Activated CD8-positive, alpha-beta memory T cell treated with anti-CD3 and anti-CD28 coated beads, Interleukin-2, amount 50 U/mL, for 4 hours (primary cell): Measurements from ENCODE around the gene SLC24A3.
A peak's percentile ranks its signal among the peaks of the same experiment; 100 is the strongest.
"Not testable (repeated sequence)": the region's sequence is repeated elsewhere in the genome, so short reads cannot be mapped to it uniquely, and the experiment has no call there.

Source experiments
- DNase-seq: peaks from one replicate; pipeline ENCODE4 v3.0.0-alpha.2; 2020

SLC24A3 gene

GRCh38 chr20:19653327-19653726, 440.9 kb downstream of the SLC24A3 start:
- no peak for DNase-seq

GRCh38 chr20:19654921-19655320, 442.5 kb downstream of the SLC24A3 start:
- DNase-seq: no peak

GRCh38 chr20:19658137-19658536, 445.7 kb downstream of the SLC24A3 start:
- DNase-seq: no peak

- no peak for DNase-seq
Measured at GRCh38 chr20:19659448-19659847, 447.0 kb downstream of the SLC24A3 start.

- DNase-seq: no peak
Measured at GRCh38 chr20:19660808-19661378, 448.5 kb downstream of the SLC24A3 start.

- peak; percentile 38 for DNase-seq
Measured at GRCh38 chr20:19661717-19662636, 449.5 kb downstream of the SLC24A3 start.

- no peak for DNase-seq
Measured at GRCh38 chr20:19662637-19662995, 450.2 kb downstream of the SLC24A3 start.

- no peak for DNase-seq
Measured at GRCh38 chr20:19668418-19668817, 456.0 kb downstream of the SLC24A3 start.

GRCh38 chr20:19670829-19671228, 458.4 kb downstream of the SLC24A3 start:
- DNase-seq: no peak

- no peak for DNase-seq
Measured at GRCh38 chr20:19671374-19671773, 458.9 kb downstream of the SLC24A3 start.

- DNase-seq: no peak
Measured at GRCh38 chr20:19672498-19672897, 460.1 kb downstream of the SLC24A3 start.

GRCh38 chr20:19673575-19673974, 461.1 kb downstream of the SLC24A3 start:
- DNase-seq: no peak

- no peak for DNase-seq
Measured at GRCh38 chr20:19676202-19676601, 463.8 kb downstream of the SLC24A3 start.

GRCh38 chr20:19677336-19677735, 464.9 kb downstream of the SLC24A3 start:
- DNase-seq: no peak

GRCh38 chr20:19678591-19678990, 466.1 kb downstream of the SLC24A3 start:
- not testable (repeated sequence) for DNase-seq

GRCh38 chr20:19679900-19680495, 467.6 kb downstream of the SLC24A3 start:
- no peak for DNase-seq

- DNase-seq: no peak
Measured at GRCh38 chr20:19682249-19682648, 469.8 kb downstream of the SLC24A3 start.

- no peak for DNase-seq
Measured at GRCh38 chr20:19683188-19683587, 470.7 kb downstream of the SLC24A3 start.

- DNase-seq: no peak
Measured at GRCh38 chr20:19683822-19684221, 471.4 kb downstream of the SLC24A3 start.

- no peak for DNase-seq
Measured at GRCh38 chr20:19688031-19688806, 475.8 kb downstream of the SLC24A3 start.

- no peak for DNase-seq
Measured at GRCh38 chr20:19690462-19690861, 478.0 kb downstream of the SLC24A3 start.

GRCh38 chr20:19691125-19691524, 478.7 kb downstream of the SLC24A3 start:
- DNase-seq: no peak

GRCh38 chr20:19692100-19692499, 479.7 kb downstream of the SLC24A3 start:
- no peak for DNase-seq
